Activated naive CD8-positive, alpha-beta T cell treated with anti-CD3 and anti-CD28 coated beads, Interleukin-2, amount 10 ng/mL, durations not matched to agents 7 days and 5 days (primary cell): ENCODE measurements around the gene KCNMA1. TPM values are rescaled to one million over a fixed set of nuclear protein-coding genes. Genes with fewer than 3 reads are reported as not detected.

Source experiments
- ATAC-seq: fragments of 150-1000 bp; cut with Tn5 transposase; one replicate; pipeline ENCODE4 v1.10.0; 2021; ENCODE audit warnings: low read depth, moderate library complexity
- POLR2A ChIA-PET: fragments of 350-600 bp; sonication (Branson Sonifier 250); formaldehyde crosslinking; loops from one replicate; lab custom pipeline; 2021; ENCODE audit warnings: antibody characterized with exemption; lab: Charles Lee
- DNase-seq: peaks from one replicate; pipeline ENCODE4 v3.0.0; 2021
- H3K27ac Mint-ChIP-seq: one replicate; pipeline ENCODE4 v1.8.0; 2022; ENCODE audit warnings: mild to moderate bottlenecking, mixed read lengths
- H3K27me3 Mint-ChIP-seq: one replicate; pipeline ENCODE4 v1.8.0; 2022; ENCODE audit warnings: mild to moderate bottlenecking, moderate library complexity, mixed read lengths
- H3K36me3 Mint-ChIP-seq: one replicate; pipeline ENCODE4 v1.8.0; 2021; ENCODE audit warnings: mild to moderate bottlenecking, mixed read lengths
- H3K4me1 Mint-ChIP-seq: one replicate; pipeline ENCODE4 v1.8.0; 2021; ENCODE audit warnings: mixed read lengths
- H3K4me3 Mint-ChIP-seq: one replicate; pipeline ENCODE4 v1.8.0; 2022; ENCODE audit warnings: mild to moderate bottlenecking, moderate library complexity, mixed read lengths
- H3K9me3 Mint-ChIP-seq: one replicate; pipeline ENCODE4 v1.8.0; 2021; ENCODE audit warnings: mixed read lengths
- total RNA-seq, 2 experiments: library from RNA; stranded (reverse); gene quantifications; one replicate each; pipeline ENCODE4 v1.2.3, GENCODE V29; 2021

Gene KCNMA1
- total RNA-seq, 2 experiments from 2014 or later: 0.39 to 0.54 TPM

- ATAC-seq (no peak), DNase-seq (no peak)
- peaks cover 3% of the 10 kb centered on the region for H3K4me1 Mint-ChIP-seq
- H3K27me3 Mint-ChIP-seq: peaks cover 16% of the 10 kb centered on the region
- no peaks in the 10 kb centered on the region for H3K36me3 Mint-ChIP-seq
- H3K9me3 Mint-ChIP-seq: no peaks in the 10 kb centered on the region
- POLR2A ChIA-PET: interaction anchor here (0.7 kb wide), 1 partner anchor 155 kb away, joined by 5 read pairs; no protein-coding TSS in a partner anchor
- no peak overlapping the region for H3K4me3 Mint-ChIP-seq
- H3K27ac Mint-ChIP-seq: no peak overlapping the region
Observed at GRCh38 chr10:77116904-77117303, 520.7 kb downstream of the KCNMA1 start.

GRCh38 chr10:77114181-77114821 is 523.3 kb downstream of the KCNMA1 start:
- H3K27me3 Mint-ChIP-seq: peaks cover 3% of the 10 kb centered on the region
- no peak for DNase-seq
- no peaks in the 10 kb centered on the region for H3K9me3 Mint-ChIP-seq
- no peak for ATAC-seq
- no peaks in the 10 kb centered on the region for H3K36me3 Mint-ChIP-seq
- POLR2A ChIA-PET: no interaction called here
- no peak overlapping the region for H3K27ac Mint-ChIP-seq
- no peak overlapping the region for H3K4me3 Mint-ChIP-seq
- peaks cover 3% of the 10 kb centered on the region for H3K4me1 Mint-ChIP-seq

GRCh38 chr10:77111611-77112550 is 525.7 kb downstream of the KCNMA1 start:
- POLR2A ChIA-PET: no interaction called here
- ATAC-seq: no peak
- Mint-ChIP-seq H3K27me3 (peaks cover 3% of the 10 kb centered on the region), H3K4me3 (no peak overlapping the region), H3K9me3 (no peaks in the 10 kb centered on the region), H3K36me3 (no peaks in the 10 kb centered on the region), H3K4me1 (peaks cover 1% of the 10 kb centered on the region), H3K27ac (no peak overlapping the region)
- no peak for DNase-seq

- ATAC-seq (no peak), DNase-seq (no peak)
- Mint-ChIP-seq H3K36me3 (no peaks in the 10 kb centered on the region), H3K4me1 (peaks cover 1% of the 10 kb centered on the region), H3K27me3 (peaks cover 3% of the 10 kb centered on the region), H3K27ac (no peak overlapping the region), H3K9me3 (no peaks in the 10 kb centered on the region), H3K4me3 (no peak overlapping the region)
- POLR2A ChIA-PET: no interaction called here
Observed at GRCh38 chr10:77110757-77111156, 526.9 kb downstream of the KCNMA1 start.

GRCh38 chr10:77109351-77109994 is 528.1 kb downstream of the KCNMA1 start:
- H3K36me3 Mint-ChIP-seq: no peaks in the 10 kb centered on the region
- ATAC-seq (no peak), DNase-seq (no peak)
- POLR2A ChIA-PET: no interaction called here
- H3K9me3 Mint-ChIP-seq: no peaks in the 10 kb centered on the region
- H3K4me1 Mint-ChIP-seq: peaks cover 1% of the 10 kb centered on the region
- H3K27ac Mint-ChIP-seq: no peak overlapping the region
- no peak overlapping the region for H3K4me3 Mint-ChIP-seq
- H3K27me3 Mint-ChIP-seq: no peaks in the 10 kb centered on the region

- no peak overlapping the region for H3K4me3 Mint-ChIP-seq
- no peaks in the 10 kb centered on the region for H3K36me3 Mint-ChIP-seq
- no peaks in the 10 kb centered on the region for H3K4me1 Mint-ChIP-seq
- POLR2A ChIA-PET: no interaction called here
- no peak for DNase-seq
- no peaks in the 10 kb centered on the region for H3K27me3 Mint-ChIP-seq
- H3K9me3 Mint-ChIP-seq: no peaks in the 10 kb centered on the region
- no peak for ATAC-seq
- no peak overlapping the region for H3K27ac Mint-ChIP-seq
Observed at GRCh38 chr10:77106676-77107075, 530.9 kb downstream of the KCNMA1 start.

- no peak for ATAC-seq
- POLR2A ChIA-PET: no interaction called here
- H3K4me3 Mint-ChIP-seq: no peak overlapping the region
- no peaks in the 10 kb centered on the region for H3K36me3 Mint-ChIP-seq
- H3K4me1 Mint-ChIP-seq: no peaks in the 10 kb centered on the region
- no peaks in the 10 kb centered on the region for H3K27me3 Mint-ChIP-seq
- H3K9me3 Mint-ChIP-seq: no peaks in the 10 kb centered on the region
- no peak for DNase-seq
- no peak overlapping the region for H3K27ac Mint-ChIP-seq
Observed at GRCh38 chr10:77105761-77106221, 531.8 kb downstream of the KCNMA1 start.

- no peaks in the 10 kb centered on the region for H3K36me3 Mint-ChIP-seq
- no peak for DNase-seq
- H3K27ac Mint-ChIP-seq: no peak overlapping the region
- no peak overlapping the region for H3K4me3 Mint-ChIP-seq
- H3K9me3 Mint-ChIP-seq: no peaks in the 10 kb centered on the region
- H3K4me1 Mint-ChIP-seq: no peaks in the 10 kb centered on the region
- no peaks in the 10 kb centered on the region for H3K27me3 Mint-ChIP-seq
- ATAC-seq: no peak
- POLR2A ChIA-PET: no interaction called here
Observed at GRCh38 chr10:77104459-77104980, 533.1 kb downstream of the KCNMA1 start.

GRCh38 chr10:77103213-77103612 is 534.4 kb downstream of the KCNMA1 start:
- ATAC-seq: no peak
- H3K4me1 Mint-ChIP-seq: no peaks in the 10 kb centered on the region
- H3K27ac Mint-ChIP-seq: no peak overlapping the region
- no peaks in the 10 kb centered on the region for H3K27me3 Mint-ChIP-seq
- no peak for DNase-seq
- H3K4me3 Mint-ChIP-seq: no peak overlapping the region
- no peaks in the 10 kb centered on the region for H3K36me3 Mint-ChIP-seq
- POLR2A ChIA-PET: no interaction called here
- H3K9me3 Mint-ChIP-seq: no peaks in the 10 kb centered on the region

- ATAC-seq: no peak
- no peak overlapping the region for H3K4me3 Mint-ChIP-seq
Observed at GRCh38 chr10:77101341-77101740, 536.3 kb downstream of the KCNMA1 start.

GRCh38 chr10:77099136-77099535 is 538.5 kb downstream of the KCNMA1 start:
- H3K27me3 Mint-ChIP-seq: no peaks in the 10 kb centered on the region
- H3K9me3 Mint-ChIP-seq: no peaks in the 10 kb centered on the region
- no peak overlapping the region for H3K4me3 Mint-ChIP-seq
- POLR2A ChIA-PET: no interaction called here
- ATAC-seq (no peak), DNase-seq (no peak)
- H3K27ac Mint-ChIP-seq: no peak overlapping the region
- H3K36me3 Mint-ChIP-seq: no peaks in the 10 kb centered on the region
- H3K4me1 Mint-ChIP-seq: no peaks in the 10 kb centered on the region

More at GRCh38 chr10:77101341-77101740, 536.3 kb downstream of the KCNMA1 start:
- H3K9me3 Mint-ChIP-seq: no peaks in the 10 kb centered on the region
- H3K36me3 Mint-ChIP-seq: no peaks in the 10 kb centered on the region
- POLR2A ChIA-PET: interaction anchor here (0.6 kb wide), 1 partner anchor 281 kb away, joined by 5 read pairs; no protein-coding TSS in a partner anchor
- no peaks in the 10 kb centered on the region for H3K4me1 Mint-ChIP-seq
- no peak for DNase-seq
- H3K27ac Mint-ChIP-seq: no peak overlapping the region
- no peaks in the 10 kb centered on the region for H3K27me3 Mint-ChIP-seq

- H3K9me3 Mint-ChIP-seq: no peaks in the 10 kb centered on the region
- H3K27me3 Mint-ChIP-seq: peaks cover 5% of the 10 kb centered on the region
- H3K27ac Mint-ChIP-seq: no peak overlapping the region
- no peaks in the 10 kb centered on the region for H3K4me1 Mint-ChIP-seq
- DNase-seq (no peak), ATAC-seq (no peak)
- H3K4me3 Mint-ChIP-seq: no peak overlapping the region
- no peaks in the 10 kb centered on the region for H3K36me3 Mint-ChIP-seq
- POLR2A ChIA-PET: no interaction called here
Observed at GRCh38 chr10:77097625-77098024, 540.0 kb downstream of the KCNMA1 start.

GRCh38 chr10:77093126-77093525 is 544.5 kb downstream of the KCNMA1 start:
- no peak for DNase-seq
- no peaks in the 10 kb centered on the region for H3K9me3 Mint-ChIP-seq
- no peaks in the 10 kb centered on the region for H3K4me1 Mint-ChIP-seq
- POLR2A ChIA-PET: no interaction called here
- no peak for ATAC-seq
- H3K27me3 Mint-ChIP-seq: peaks cover 5% of the 10 kb centered on the region
- H3K36me3 Mint-ChIP-seq: no peaks in the 10 kb centered on the region
- H3K4me3 Mint-ChIP-seq: no peak overlapping the region
- H3K27ac Mint-ChIP-seq: no peak overlapping the region
